ENCODE data around the gene PTPRG.
"Not testable (repeated sequence)": the region's sequence is repeated elsewhere in the genome, so short reads cannot be mapped to it uniquely, and the experiment has no call there.

Gene PTPRG

GRCh38 chr3:61684386-61684785 lies 123.0 kb downstream of the PTPRG start:
- DNase-seq (ENCODE audit: low read depth in 2 of 2): no peak

- DNase-seq (ENCODE audit: low read depth in 2 of 2): no peak
These were observed 124.4 kb downstream of the PTPRG start for GRCh38 chr3:61685755-61686154.

- no peak for DNase-seq (ENCODE audit: low read depth in 2 of 2)
These were observed 124.9 kb downstream of the PTPRG start for GRCh38 chr3:61686228-61686648.

GRCh38 chr3:61687206-61687605 lies 125.8 kb downstream of the PTPRG start:
- no peak for DNase-seq (ENCODE audit: low read depth in 2 of 2)

- no peak for DNase-seq (ENCODE audit: low read depth in 2 of 2)
These were observed 126.4 kb downstream of the PTPRG start for GRCh38 chr3:61687663-61688306.

GRCh38 chr3:61688307-61688984 lies 127.1 kb downstream of the PTPRG start:
- DNase-seq (ENCODE audit: low read depth in 2 of 2): no peak

- no peak for DNase-seq (ENCODE audit: low read depth in 2 of 2)
These were observed 128.6 kb downstream of the PTPRG start for GRCh38 chr3:61690016-61690415.

- no peak for DNase-seq (ENCODE audit: low read depth in 2 of 2)
These were observed 130.1 kb downstream of the PTPRG start for GRCh38 chr3:61691466-61691865.

GRCh38 chr3:61697301-61697700 lies 135.9 kb downstream of the PTPRG start:
- DNase-seq (ENCODE audit: low read depth in 2 of 2): no peak

GRCh38 chr3:61698278-61699072 lies 137.1 kb downstream of the PTPRG start:
- not testable (repeated sequence) for DNase-seq (ENCODE audit: low read depth in 2 of 2)

GRCh38 chr3:61699622-61700021 lies 138.3 kb downstream of the PTPRG start:
- DNase-seq (ENCODE audit: low read depth in 2 of 2): no peak

- DNase-seq (ENCODE audit: low read depth in 2 of 2): no peak
These were observed 139.6 kb downstream of the PTPRG start for GRCh38 chr3:61701011-61701410.

GRCh38 chr3:61702453-61702852 lies 141.1 kb downstream of the PTPRG start:
- DNase-seq (ENCODE audit: low read depth in 2 of 2): no peak

GRCh38 chr3:61704807-61705206 lies 143.4 kb downstream of the PTPRG start:
- no peak for DNase-seq (ENCODE audit: low read depth in 2 of 2)

GRCh38 chr3:61707492-61707891 lies 146.1 kb downstream of the PTPRG start:
- DNase-seq (ENCODE audit: low read depth in 2 of 2): no peak

- DNase-seq (ENCODE audit: low read depth in 2 of 2): not testable (repeated sequence)
These were observed 149.5 kb downstream of the PTPRG start for GRCh38 chr3:61710920-61711319.

- DNase-seq (ENCODE audit: low read depth in 2 of 2): no peak
These were observed 152.9 kb downstream of the PTPRG start for GRCh38 chr3:61714225-61714624.

GRCh38 chr3:61715886-61716527 lies 154.6 kb downstream of the PTPRG start:
- no peak for DNase-seq (ENCODE audit: low read depth in 2 of 2)

- DNase-seq (ENCODE audit: low read depth in 2 of 2): not testable (repeated sequence)
These were observed 155.3 kb downstream of the PTPRG start for GRCh38 chr3:61716693-61717092.

- no peak for DNase-seq (ENCODE audit: low read depth in 2 of 2)
These were observed 157.2 kb downstream of the PTPRG start for GRCh38 chr3:61718565-61718964.

GRCh38 chr3:61719278-61719977 lies 158.1 kb downstream of the PTPRG start:
- DNase-seq (ENCODE audit: low read depth in 2 of 2): no peak

- no peak for DNase-seq (ENCODE audit: low read depth in 2 of 2)
These were observed 161.7 kb downstream of the PTPRG start for GRCh38 chr3:61723038-61723437.
